Right lobe of liver (tissue), 6 donors: ENCODE results near the gene HYDIN. TPM values are rescaled to one million over a fixed set of nuclear protein-coding genes. Genes with fewer than 3 reads are reported as not detected.
"Not testable (repeated sequence)": the region's sequence is repeated elsewhere in the genome, so short reads cannot be mapped to it uniquely, and the experiment has no call there.

Experiments used
- ATAC-seq, 4 donors: fragments of 200-7000 bp; cut with Tn5 transposase; one replicate each; pipeline ENCODE4 v1.9.1; 2020; ENCODE audit warnings: mild to moderate bottlenecking in 4 of 4, moderate library complexity in 4 of 4
- DNase-seq, 3 donors: peaks; one replicate each; pipeline ENCODE4 v3.0.0-alpha.2; 2020
- H3K27ac ChIP-seq, 3 donors: fragments of 200-600 bp; one replicate each; pipeline ENCODE4 v1.8.0; 2022
- H3K27me3 ChIP-seq, 2 donors: fragments of 200-600 bp; one replicate each; pipeline ENCODE4 v1.8.0; 2022
- H3K36me3 ChIP-seq, 4 donors: fragments of 200-600 bp; sonication (generic) in 1 of 4; one replicate each; pipeline versions ENCODE4 v1.5.1 to v1.8.0; 2017 to 2022; ENCODE audit warnings: control low read depth in 1 of 4
- H3K4me1 ChIP-seq, 4 donors: fragments of 200-600 bp; sonication (generic) in 1 of 4; one replicate each; pipeline versions ENCODE4 v1.5.1 to v1.8.0; 2017 to 2022; ENCODE audit warnings: control low read depth in 1 of 4
- H3K4me3 ChIP-seq, 3 donors: fragments of 200-600 bp; one replicate each; pipeline ENCODE4 v1.8.0; 2022
- H3K9me3 ChIP-seq, 4 donors: fragments of 200-600 bp; sonication (generic) in 1 of 4; one replicate each; pipeline versions ENCODE4 v1.5.1 to v1.8.0; 2017 to 2022; ENCODE audit warnings: control low read depth in 1 of 4
- POLR2A ChIP-seq: fragments of 450-650 bp; IDR thresholded peaks from one replicate; pipeline ENCODE4 v1.6.1; 2017; ENCODE audit warnings: antibody characterized with exemption, mild to moderate bottlenecking
- WGBS: methylation state at CpG from one replicate; pipeline ENCODE4 v1.1.6; 2018; ENCODE audit warnings: low coverage, low lambda C conversion rate; ENCODE audit not compliant: insufficient coverage; ENCODE audit errors: missing lambda C conversion rate; 5-methylcytosine and 5-hydroxymethylcytosine counted together
- intact Hi-C, 2 donors: fragments of 100-400 bp; cut with DNase I; formaldehyde crosslinking; loops; one replicate each; pipeline versions ENCODE4 v1.11.2 to v1.14.1; 2022
- total RNA-seq, 6 experiments: library from RNA; depleted of rRNA in 2 of 6; stranded (reverse); fragments of >200 nt in 2 of 6; fragmentation: NEBNext Ultra II Directional in 3 of 6; extraction: Animal tissue kit (Norgen Biotek cat#: 25700) in 3 of 6; gene quantifications; one replicate each; pipeline versions ENCODE4 v1.1.0 to v1.2.4, GENCODE V29; 2016 to 2023
- TF ChIP-seq, protein P1 (sequence below), 4 donors: fragments of 200-600 bp in 3 of 4; fragments of 450-650 bp in 1 of 4; IDR thresholded peaks; one replicate each; pipeline versions ENCODE4 v1.5.1 to v1.8.0; 2016 to 2022; ENCODE audit warnings: antibody characterized with exemption in 4 of 4, mild to moderate bottlenecking in 2 of 4
- donor health status: DM: no; HTN: yes; CAD: no.
- donor health status: DM: no; HTN: no; CAD: no.
- donor health status: DM: no; HTN: no; CAD: no.
- donor health status: DM: no; HTN: yes; CAD: no.
- donor health status: DM: no; HTN: yes; CAD: no.

The HYDIN gene
- total RNA-seq, 6 experiments from 2014 or later, result 0.20 to 1.4 (median 0.27) TPM; not detected in 1

DNA sequence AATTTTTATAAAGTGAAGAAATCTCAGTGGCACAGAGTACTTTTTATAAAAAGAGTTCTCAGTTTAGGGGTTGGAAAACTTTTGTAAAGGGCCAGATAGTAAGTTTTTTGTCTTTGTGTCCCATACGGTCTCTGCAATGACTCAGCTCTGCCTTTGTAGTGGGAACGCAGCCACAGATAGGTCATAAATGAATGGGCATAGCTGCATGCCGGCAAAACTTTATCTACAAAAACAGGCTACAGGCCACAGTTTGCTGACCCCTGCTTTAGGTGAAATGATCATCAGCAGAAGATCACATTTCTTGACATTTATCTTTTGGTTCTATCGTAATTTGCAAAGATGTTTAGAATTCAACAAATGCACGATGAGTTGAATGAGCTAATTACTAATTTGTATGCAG, 365.8 kb downstream of the HYDIN start:
- DNase-seq, H3K9me3 ChIP-seq, ATAC-seq, intact Hi-C loops, H3K4me1 ChIP-seq, H3K27ac ChIP-seq, H3K36me3 ChIP-seq, H3K4me3 ChIP-seq, H3K27me3 ChIP-seq: not testable (repeated sequence)
- WGBS, result 80% methylated on average over 5 of the region's 5 CpGs

DNA sequence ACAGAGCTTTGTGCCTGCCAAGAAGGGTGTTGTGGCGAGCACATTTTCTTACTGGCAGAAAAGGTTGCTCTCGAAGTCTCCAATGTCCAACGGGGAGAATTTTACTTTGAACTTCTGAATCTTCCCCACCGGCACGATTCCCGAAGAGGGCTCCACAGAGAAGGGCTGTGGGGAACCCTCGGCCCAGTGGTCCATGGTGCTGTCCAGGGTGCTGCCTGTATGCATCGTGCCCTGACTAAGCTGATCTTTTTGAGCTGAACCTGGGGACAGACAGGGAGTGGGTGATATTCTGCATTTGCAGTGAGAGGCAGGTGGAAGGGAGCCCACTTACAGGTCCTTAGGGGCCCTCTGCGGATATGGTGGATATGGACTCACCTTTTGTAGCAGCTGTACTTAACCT, 368.5 kb downstream of the HYDIN start:
- H3K27ac ChIP-seq, H3K4me1 ChIP-seq, H3K4me3 ChIP-seq, ATAC-seq, H3K27me3 ChIP-seq, DNase-seq, intact Hi-C loops, H3K9me3 ChIP-seq, H3K36me3 ChIP-seq: not testable (repeated sequence)
- 19% methylated on average over 4 of the region's 9 CpGs for WGBS

DNA sequence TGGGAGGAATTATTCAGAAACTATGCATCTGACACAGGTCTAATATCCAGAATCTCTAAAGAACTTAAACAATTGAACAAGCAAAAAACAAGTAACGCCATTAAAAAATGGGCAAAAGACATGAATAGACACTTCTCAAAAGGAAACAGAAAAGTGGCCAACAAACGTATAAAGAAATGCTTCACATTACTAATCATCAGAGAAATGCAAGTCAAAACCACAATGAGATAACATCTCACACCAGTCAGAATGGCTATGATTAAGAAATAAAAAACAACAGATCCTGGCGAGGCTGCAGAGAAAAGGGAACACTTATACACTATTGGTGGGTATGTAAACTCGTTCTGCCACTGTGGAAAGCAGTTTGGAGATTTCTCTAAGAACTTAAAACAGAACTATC, 379.2 kb downstream of the HYDIN start:
- H3K4me3 ChIP-seq, intact Hi-C loops: not testable (repeated sequence)

DNA sequence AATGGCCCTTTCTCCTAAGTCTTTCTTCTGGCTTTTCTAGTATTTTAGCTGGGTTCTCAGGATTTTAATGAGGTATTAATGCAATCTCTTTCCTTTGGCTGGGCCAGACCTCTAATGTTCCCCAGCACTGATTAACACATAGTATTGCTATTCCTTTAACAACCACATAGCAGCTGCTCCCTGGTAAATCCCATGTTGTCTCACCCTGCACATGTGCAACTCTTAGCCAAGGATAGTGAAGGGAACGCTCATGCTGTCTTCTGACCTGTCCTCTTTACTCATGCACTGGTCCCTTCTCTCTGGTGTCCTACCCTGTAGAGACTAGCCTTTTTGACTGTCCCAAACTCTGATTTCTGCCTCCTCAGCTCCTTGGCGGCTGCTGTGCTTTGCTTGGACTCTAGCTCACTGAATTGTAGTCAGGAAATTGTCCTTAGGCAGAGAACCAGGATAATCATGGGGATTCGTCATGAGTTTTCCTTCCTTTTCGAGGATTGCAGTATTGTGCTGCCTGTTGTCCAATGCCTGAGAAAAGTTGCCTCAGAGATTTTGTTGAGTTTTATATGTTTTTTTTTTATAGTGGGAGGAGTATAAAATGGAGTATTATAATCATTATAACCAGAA, 406.9 kb downstream of the HYDIN start:
- H3K9me3 ChIP-seq, H3K27me3 ChIP-seq, DNase-seq, intact Hi-C loops, H3K27ac ChIP-seq, H3K4me1 ChIP-seq, H3K4me3 ChIP-seq, H3K36me3 ChIP-seq: not testable (repeated sequence)
- ATAC-seq, result peak; percentile 35 to 63 (median 46)
- WGBS, result 100% methylated on average over 1 of the region's 4 CpGs

More for the DNA sequence above, 379.2 kb downstream of the HYDIN start:
- H3K27me3 ChIP-seq, DNase-seq, H3K27ac ChIP-seq, H3K9me3 ChIP-seq, H3K36me3 ChIP-seq, H3K4me1 ChIP-seq, ATAC-seq: not testable (repeated sequence)
- WGBS, result 31% methylated on average over 4 of the region's 4 CpGs

DNA sequence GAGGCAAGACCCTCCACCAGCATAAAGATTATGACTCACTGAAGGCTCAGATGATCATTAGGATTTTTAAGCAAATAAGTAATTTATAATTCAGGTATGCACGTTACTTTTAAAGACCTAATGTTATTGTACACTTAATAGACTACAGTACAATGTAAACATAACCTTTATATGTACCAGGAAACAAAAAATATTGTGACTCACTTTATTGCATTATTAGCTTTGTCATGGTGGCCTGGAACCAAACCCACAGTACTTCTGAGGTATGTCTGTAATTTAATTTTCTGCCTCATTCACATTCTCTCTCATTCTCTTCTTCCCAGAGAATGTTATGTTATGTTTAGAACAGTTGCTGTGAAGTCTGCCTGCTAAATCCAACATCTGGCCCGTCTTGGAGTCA, 407.8 kb downstream of the HYDIN start:
- H3K36me3 ChIP-seq, H3K27me3 ChIP-seq, intact Hi-C loops, ATAC-seq, H3K4me1 ChIP-seq, H3K27ac ChIP-seq, DNase-seq, H3K4me3 ChIP-seq, H3K9me3 ChIP-seq: not testable (repeated sequence)
- WGBS, result no CpG with 5 or more reads among the region's 2 CpGs

DNA sequence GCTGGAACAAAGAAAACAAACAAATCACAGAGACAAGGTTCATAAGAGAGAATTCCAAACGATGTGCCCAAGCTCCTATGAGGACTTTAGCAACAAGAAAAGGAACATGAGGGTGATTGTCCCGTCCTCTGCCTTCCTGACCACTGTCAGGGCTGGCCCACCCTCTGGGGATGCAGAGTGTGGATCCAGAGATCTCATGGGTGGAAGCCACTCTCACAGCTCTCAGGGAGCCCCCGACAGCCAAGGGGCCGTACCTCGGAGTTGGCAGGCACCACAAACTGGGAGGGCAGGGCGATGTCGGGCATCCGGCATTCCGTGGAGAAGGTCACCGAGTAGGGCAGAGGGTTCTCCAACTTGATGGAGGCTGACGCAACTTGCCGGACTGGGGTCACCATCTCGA, 412.4 kb downstream of the HYDIN start:
- H3K4me1 ChIP-seq, H3K9me3 ChIP-seq, DNase-seq, H3K36me3 ChIP-seq, ATAC-seq, H3K27me3 ChIP-seq, intact Hi-C loops, H3K4me3 ChIP-seq, H3K27ac ChIP-seq: not testable (repeated sequence)
- WGBS, result 22% methylated on average over 1 of the region's 13 CpGs

DNA sequence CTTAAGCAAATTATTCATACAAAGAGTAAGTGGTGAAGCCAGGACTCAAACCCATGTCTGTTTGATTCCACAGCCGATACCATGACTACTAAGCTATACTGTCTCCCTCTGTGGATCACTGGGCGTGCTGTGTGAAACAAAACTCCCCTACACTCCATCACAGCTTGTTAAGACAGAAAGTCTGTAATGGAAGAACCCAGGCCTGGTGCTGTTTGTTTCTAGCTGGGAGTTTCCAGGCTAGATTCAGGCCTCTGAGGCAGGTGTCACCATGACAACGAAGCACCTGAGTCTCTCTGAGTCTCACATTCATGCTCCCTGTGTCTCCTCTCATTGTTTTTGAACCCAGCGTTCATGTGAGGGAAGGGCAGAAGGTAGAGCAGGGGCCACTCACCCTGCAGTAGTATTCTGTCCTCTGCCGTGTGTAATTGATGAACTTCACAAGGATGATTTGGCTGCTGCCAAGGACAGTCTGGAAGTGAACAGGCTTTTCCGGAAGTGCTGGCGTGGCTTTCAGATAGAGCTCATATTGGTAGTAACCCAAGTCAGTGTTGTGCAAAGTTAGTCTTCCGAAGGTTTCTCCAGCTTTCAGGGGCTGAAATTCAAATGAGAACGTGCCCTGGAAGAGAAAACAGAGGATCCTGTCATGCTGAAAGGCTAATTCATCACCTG, 421.0 kb downstream of the HYDIN start:
- Histone ChIP-seq H3K4me3 (no peak overlapping the region), H3K27me3 (no peaks in the 10 kb centered on the region), H3K36me3 (no peaks in the 10 kb centered on the region), H3K9me3 (no peaks in the 10 kb centered on the region), H3K27ac (no peak overlapping the region), H3K4me1 (no peaks in the 10 kb centered on the region)
- no peak for DNase-seq
- WGBS, result 59% methylated on average over 6 of the region's 9 CpGs
- intact Hi-C loops, result no loop called here
- TF ChIP-seq, protein P1, sequence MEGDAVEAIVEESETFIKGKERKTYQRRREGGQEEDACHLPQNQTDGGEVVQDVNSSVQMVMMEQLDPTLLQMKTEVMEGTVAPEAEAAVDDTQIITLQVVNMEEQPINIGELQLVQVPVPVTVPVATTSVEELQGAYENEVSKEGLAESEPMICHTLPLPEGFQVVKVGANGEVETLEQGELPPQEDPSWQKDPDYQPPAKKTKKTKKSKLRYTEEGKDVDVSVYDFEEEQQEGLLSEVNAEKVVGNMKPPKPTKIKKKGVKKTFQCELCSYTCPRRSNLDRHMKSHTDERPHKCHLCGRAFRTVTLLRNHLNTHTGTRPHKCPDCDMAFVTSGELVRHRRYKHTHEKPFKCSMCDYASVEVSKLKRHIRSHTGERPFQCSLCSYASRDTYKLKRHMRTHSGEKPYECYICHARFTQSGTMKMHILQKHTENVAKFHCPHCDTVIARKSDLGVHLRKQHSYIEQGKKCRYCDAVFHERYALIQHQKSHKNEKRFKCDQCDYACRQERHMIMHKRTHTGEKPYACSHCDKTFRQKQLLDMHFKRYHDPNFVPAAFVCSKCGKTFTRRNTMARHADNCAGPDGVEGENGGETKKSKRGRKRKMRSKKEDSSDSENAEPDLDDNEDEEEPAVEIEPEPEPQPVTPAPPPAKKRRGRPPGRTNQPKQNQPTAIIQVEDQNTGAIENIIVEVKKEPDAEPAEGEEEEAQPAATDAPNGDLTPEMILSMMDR (IDR thresholded peaks at IDR 0.05), result no peak
- TF ChIP-seq POLR2A, result no peak
- no peak for ATAC-seq
